Fibroblast of skin of left biceps (primary cell): ENCODE measurements around the gene GPC2.
"Not testable (repeated sequence)": the region's sequence is repeated elsewhere in the genome, so short reads cannot be mapped to it uniquely, and the experiment has no call there.

Experiments
- DNase-seq, 2 experiments: peaks; one replicate each; pipeline ENCODE4 v3.0.0-alpha.2; 2013; ENCODE audit warnings: low read depth in 2 of 2

The GPC2 gene

GRCh38 chr7:100152404-100152803 lies 24.8 kb downstream of the GPC2 start:
- DNase-seq = no peak

- peak; percentile 96 for DNase-seq
These were observed 28.4 kb downstream of the GPC2 start, which contains the start of gene LAMTOR4 for GRCh38 chr7:100148559-100149328. TSS of gene LAMTOR4 (plus strand) at chr7:100148918. CDS start at chr7:100148973, 55 bp downstream.

GRCh38 chr7:100148225-100148558 lies 29.0 kb downstream of the GPC2 start:
- no peak for DNase-seq

- no peak for DNase-seq
These were observed 29.9 kb downstream of the GPC2 start for GRCh38 chr7:100147278-100147677.

GRCh38 chr7:100146350-100146749 lies 30.8 kb downstream of the GPC2 start:
- not testable (repeated sequence) for DNase-seq

GRCh38 chr7:100142461-100142860 lies 34.7 kb downstream of the GPC2 start:
- DNase-seq = no peak

GRCh38 chr7:100141555-100141949 lies 35.6 kb downstream of the GPC2 start:
- DNase-seq = no peak

- DNase-seq = no peak
These were observed 39.1 kb downstream of the GPC2 start for GRCh38 chr7:100137851-100138760.

GRCh38 chr7:100132697-100133151 lies 44.5 kb downstream of the GPC2 start:
- peak in 1 of 2 experiments; percentile 20 for DNase-seq

- no peak for DNase-seq
These were observed 45.1 kb downstream of the GPC2 start for GRCh38 chr7:100132126-100132525.

GRCh38 chr7:100130608-100131453 lies 46.4 kb downstream of the GPC2 start:
- no peak for DNase-seq

GRCh38 chr7:100130220-100130607 lies 47.0 kb downstream of the GPC2 start:
- DNase-seq = not testable (repeated sequence)

- no peak for DNase-seq
These were observed 48.6 kb downstream of the GPC2 start for GRCh38 chr7:100128637-100128963.

- no peak for DNase-seq
These were observed 49.1 kb downstream of the GPC2 start for GRCh38 chr7:100127866-100128636.

GRCh38 chr7:100126931-100127865 lies 50.0 kb downstream of the GPC2 start, which contains the start of gene MBLAC1:
TSS of gene MBLAC1 (plus strand) at chr7:100126967. CDS start at chr7:100127396, 429 bp downstream.
- peak; percentile 83 to 84 for DNase-seq

- no peak for DNase-seq
These were observed 50.8 kb downstream of the GPC2 start for GRCh38 chr7:100126239-100126930.

- no peak for DNase-seq
These were observed 52.6 kb downstream of the GPC2 start for GRCh38 chr7:100124301-100125230.

- no peak for DNase-seq
These were observed 54.6 kb downstream of the GPC2 start for GRCh38 chr7:100122568-100122967.
